ENCODE data around the gene C17orf113.
"Not testable (repeated sequence)": the region's sequence is repeated elsewhere in the genome, so short reads cannot be mapped to it uniquely, and the experiment has no call there.

Gene C17orf113

GRCh38 chr17:42010898-42011516, 39.4 kb downstream of the C17orf113 start:
- H3K4me3 ChIP-seq (ENCODE audit: low read length), result no peak overlapping the region
- TF ChIP-seq, protein P1, sequence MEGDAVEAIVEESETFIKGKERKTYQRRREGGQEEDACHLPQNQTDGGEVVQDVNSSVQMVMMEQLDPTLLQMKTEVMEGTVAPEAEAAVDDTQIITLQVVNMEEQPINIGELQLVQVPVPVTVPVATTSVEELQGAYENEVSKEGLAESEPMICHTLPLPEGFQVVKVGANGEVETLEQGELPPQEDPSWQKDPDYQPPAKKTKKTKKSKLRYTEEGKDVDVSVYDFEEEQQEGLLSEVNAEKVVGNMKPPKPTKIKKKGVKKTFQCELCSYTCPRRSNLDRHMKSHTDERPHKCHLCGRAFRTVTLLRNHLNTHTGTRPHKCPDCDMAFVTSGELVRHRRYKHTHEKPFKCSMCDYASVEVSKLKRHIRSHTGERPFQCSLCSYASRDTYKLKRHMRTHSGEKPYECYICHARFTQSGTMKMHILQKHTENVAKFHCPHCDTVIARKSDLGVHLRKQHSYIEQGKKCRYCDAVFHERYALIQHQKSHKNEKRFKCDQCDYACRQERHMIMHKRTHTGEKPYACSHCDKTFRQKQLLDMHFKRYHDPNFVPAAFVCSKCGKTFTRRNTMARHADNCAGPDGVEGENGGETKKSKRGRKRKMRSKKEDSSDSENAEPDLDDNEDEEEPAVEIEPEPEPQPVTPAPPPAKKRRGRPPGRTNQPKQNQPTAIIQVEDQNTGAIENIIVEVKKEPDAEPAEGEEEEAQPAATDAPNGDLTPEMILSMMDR (conservative IDR thresholded peaks at IDR 0.05; ENCODE audit: low read depth, low read length), result no peak

GRCh38 chr17:42010266-42010680, 40.1 kb downstream of the C17orf113 start:
- not testable (repeated sequence) for DNase-seq (ENCODE audit: low read depth); H3K4me3 ChIP-seq (ENCODE audit: low read length)

More at GRCh38 chr17:42010898-42011516, 39.4 kb downstream of the C17orf113 start:
- DNase-seq (ENCODE audit: low read depth), result no peak

GRCh38 chr17:42009170-42009569, 41.2 kb downstream of the C17orf113 start:
- no peak for DNase-seq (ENCODE audit: low read depth)
- H3K4me3 ChIP-seq (ENCODE audit: low read length), result no peak overlapping the region
- TF ChIP-seq, protein P1 (conservative IDR thresholded peaks at IDR 0.05; ENCODE audit: low read depth, low read length), result peak; percentile 9

- H3K4me3 ChIP-seq (ENCODE audit: low read length), result no peak overlapping the region
- no peak for DNase-seq (ENCODE audit: low read depth)
- TF ChIP-seq, protein P1 (conservative IDR thresholded peaks at IDR 0.05; ENCODE audit: low read depth, low read length), result no peak
These were observed 45.2 kb downstream of the C17orf113 start for GRCh38 chr17:42005166-42005565.

DNA sequence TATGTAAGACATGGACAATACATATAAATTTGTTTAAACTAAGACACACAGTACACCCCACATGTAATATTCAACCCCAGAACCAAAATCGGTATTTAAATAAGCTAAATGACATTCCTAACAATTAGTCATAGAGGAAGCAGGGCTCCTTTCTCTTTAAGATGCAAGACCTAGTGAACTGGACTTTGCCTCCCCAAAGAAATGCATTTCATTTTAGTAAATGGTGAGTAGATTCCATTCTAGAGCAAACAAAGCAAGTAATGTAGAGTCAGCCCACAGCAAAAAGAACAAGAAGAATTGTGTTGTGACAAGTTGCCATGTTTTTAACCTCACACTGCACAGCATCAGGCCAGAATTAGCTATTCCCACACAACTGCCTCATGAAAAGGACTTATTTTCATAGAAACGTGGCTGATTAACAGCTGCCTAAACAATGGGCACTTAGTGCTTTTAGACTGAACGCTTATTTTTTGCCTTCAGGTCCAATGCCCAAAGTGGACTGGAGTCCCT, 47.6 kb downstream of the C17orf113 start:
- no peak overlapping the region for H3K4me3 ChIP-seq (ENCODE audit: low read length)
- TF ChIP-seq, protein P1 (conservative IDR thresholded peaks at IDR 0.05; ENCODE audit: low read depth, low read length), result no peak
- no peak for DNase-seq (ENCODE audit: low read depth)

GRCh38 chr17:42002175-42002791, 48.1 kb downstream of the C17orf113 start:
- TF ChIP-seq, protein P1 (conservative IDR thresholded peaks at IDR 0.05; ENCODE audit: low read depth, low read length), result no peak
- no peak for DNase-seq (ENCODE audit: low read depth)

GRCh38 chr17:42001729-42002128, 48.7 kb downstream of the C17orf113 start:
- no peak overlapping the region for H3K4me3 ChIP-seq (ENCODE audit: low read length)
- no peak for DNase-seq (ENCODE audit: low read depth)
- TF ChIP-seq, protein P1 (conservative IDR thresholded peaks at IDR 0.05; ENCODE audit: low read depth, low read length), result no peak

More at GRCh38 chr17:42002175-42002791, 48.1 kb downstream of the C17orf113 start:
- H3K4me3 ChIP-seq (ENCODE audit: low read length), result no peak overlapping the region

Data from retinal pigment epithelial cell (primary cell).